ENCODE measurements around the gene LRRC47.

Gene LRRC47

DNA sequence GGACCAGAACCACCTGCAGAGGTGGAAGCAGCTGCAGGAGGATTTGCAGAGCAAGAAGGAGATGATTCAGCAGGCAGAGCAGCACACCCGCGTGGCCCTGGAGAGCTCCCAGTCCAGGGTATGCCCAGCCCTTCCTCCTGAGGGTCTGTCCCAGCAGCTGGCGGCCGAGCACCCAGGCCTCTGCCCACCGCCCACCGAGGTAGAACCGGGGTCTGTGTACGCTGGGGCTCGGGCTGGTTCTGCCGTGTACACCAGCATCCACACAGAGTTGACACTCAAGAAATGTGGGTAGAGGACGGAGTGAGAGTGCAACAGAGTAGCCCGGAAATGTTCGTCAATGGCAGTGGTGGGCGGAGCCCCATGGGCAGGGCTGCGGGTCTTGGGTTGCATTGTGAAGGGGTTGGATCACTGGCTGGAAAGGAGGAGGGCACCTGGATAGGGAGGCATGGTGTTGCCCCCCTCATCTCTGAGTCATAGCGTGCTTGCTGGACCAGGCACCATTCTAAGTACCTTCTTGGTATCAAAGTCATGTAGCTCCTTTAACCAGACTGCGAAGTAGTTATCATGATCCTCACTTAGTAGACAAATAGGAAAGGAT lies 28.9 kb downstream of the LRRC47 start:
- no peaks in the 10 kb centered on the region for H3K9me2 ChIP-seq (replicated peaks; ENCODE audit: insufficient read depth, low read length)
- H3K79me2 ChIP-seq (ENCODE audit: low read length): no peaks in the 10 kb centered on the region
- H3K4me2 ChIP-seq (ENCODE audit: low read depth, low read length): no peak overlapping the region
- H3K36me3 ChIP-seq (replicated peaks; ENCODE audit: insufficient read depth, low read length): no peaks in the 10 kb centered on the region
- no peak overlapping the region for H3K27ac ChIP-seq (ENCODE audit: low read length)
- no peaks in the 10 kb centered on the region for H4K20me1 ChIP-seq (ENCODE audit: insufficient read depth, low read length)
- no peaks in the 10 kb centered on the region for H3K9me3 ChIP-seq (replicated peaks; ENCODE audit: insufficient read depth, low read length)
- no peak for TF ChIP-seq EZH2phosphoT487 (IDR thresholded peaks at IDR 0.05; ENCODE audit: low read length)
- no peak for TF ChIP-seq EZH2 (optimal IDR thresholded peaks at IDR 0.05; ENCODE audit: low read depth, low read length)
- TF ChIP-seq, protein P1, sequence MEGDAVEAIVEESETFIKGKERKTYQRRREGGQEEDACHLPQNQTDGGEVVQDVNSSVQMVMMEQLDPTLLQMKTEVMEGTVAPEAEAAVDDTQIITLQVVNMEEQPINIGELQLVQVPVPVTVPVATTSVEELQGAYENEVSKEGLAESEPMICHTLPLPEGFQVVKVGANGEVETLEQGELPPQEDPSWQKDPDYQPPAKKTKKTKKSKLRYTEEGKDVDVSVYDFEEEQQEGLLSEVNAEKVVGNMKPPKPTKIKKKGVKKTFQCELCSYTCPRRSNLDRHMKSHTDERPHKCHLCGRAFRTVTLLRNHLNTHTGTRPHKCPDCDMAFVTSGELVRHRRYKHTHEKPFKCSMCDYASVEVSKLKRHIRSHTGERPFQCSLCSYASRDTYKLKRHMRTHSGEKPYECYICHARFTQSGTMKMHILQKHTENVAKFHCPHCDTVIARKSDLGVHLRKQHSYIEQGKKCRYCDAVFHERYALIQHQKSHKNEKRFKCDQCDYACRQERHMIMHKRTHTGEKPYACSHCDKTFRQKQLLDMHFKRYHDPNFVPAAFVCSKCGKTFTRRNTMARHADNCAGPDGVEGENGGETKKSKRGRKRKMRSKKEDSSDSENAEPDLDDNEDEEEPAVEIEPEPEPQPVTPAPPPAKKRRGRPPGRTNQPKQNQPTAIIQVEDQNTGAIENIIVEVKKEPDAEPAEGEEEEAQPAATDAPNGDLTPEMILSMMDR (IDR thresholded peaks at IDR 0.05; ENCODE audit: low read length): no peak
- H3K4me1 ChIP-seq (ENCODE audit: low read length): 0 out of 2 replicates have a peak, but pooled peaks cover 3% of the 10 kb centered on the region
- no peak overlapping the region for H2AFZ ChIP-seq (ENCODE audit: low read length)
- H3F3A ChIP-seq (ENCODE audit: insufficient read depth, low read length): no peaks in the 10 kb centered on the region
- peaks cover 93% of the 10 kb centered on the region for H3K27me3 ChIP-seq (replicated peaks; ENCODE audit: insufficient read depth, low read length)
- H3K9ac ChIP-seq (ENCODE audit: low read length): no peak overlapping the region
- H3K4me3 ChIP-seq (ENCODE audit: low read length): no peak overlapping the region
- no peak for DNase-seq

DNA sequence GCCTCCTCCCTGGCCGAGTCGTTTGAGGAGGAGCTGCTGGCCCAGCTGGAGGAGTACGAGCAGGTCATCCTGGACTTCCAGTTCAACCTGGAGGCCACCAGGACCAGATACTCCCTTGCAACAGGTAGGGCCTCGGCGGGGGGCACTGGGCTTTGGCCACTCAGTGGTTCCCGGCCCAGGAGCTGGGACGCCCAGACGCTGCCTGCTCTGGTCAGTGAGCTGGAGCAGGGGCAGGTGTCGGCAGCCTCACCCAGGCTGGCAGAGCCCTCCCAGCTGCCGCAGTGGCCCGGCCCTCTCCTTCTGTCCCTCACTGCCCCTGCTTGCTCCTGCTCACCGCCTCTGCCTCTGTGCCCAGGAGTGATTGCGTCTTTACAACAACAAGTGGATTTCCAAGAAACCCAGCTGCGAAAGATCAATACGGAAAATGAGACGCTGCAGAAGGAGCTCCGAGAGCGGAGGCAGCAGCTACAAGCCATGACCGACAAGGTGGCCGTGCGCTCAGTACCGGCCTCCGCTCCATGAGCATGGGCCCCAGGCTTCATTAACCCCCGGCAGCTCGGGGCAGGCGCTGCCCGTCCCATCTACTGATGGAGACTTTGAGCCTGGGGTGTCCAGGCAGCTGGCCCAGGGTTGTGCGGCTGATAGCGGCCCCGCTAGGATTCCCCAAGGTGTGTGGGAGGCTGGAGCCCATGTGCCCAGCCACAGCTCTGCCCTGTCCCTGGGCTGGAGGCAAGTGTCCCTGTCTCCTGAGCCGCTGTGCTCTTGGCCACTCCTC lies 32.8 kb downstream of the LRRC47 start:
- Histone ChIP-seq H3K9ac (ENCODE audit: low read length) (no peak overlapping the region), H3K4me2 (ENCODE audit: low read depth, low read length) (no peak overlapping the region)
- TF ChIP-seq EZH2 (optimal IDR thresholded peaks at IDR 0.05; ENCODE audit: low read depth, low read length): no peak
- TF ChIP-seq, protein P1 (IDR thresholded peaks at IDR 0.05; ENCODE audit: low read length): no peak
- no peak for TF ChIP-seq EZH2phosphoT487 (IDR thresholded peaks at IDR 0.05; ENCODE audit: low read length)

DNA sequence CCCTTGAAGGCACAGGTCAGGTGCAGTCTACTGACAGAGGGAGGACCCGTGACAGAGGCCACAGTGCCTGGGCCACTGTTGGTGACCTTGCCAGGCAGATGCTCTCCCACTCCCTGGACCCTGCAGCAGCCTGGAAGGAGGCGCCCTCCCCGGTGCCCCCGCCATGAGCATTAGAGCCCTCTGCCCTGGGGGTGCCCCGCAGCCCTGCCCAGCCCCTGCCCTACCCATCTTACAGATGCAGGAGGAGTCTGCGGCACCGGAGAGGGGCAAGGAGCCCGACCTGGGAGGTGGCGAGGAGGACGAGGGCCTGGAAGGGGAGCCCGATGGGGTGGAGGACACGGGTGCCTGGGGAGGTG lies 33.4 kb downstream of the LRRC47 start:
- Histone ChIP-seq H3K36me3 (replicated peaks; ENCODE audit: insufficient read depth, low read length) (no peaks in the 10 kb centered on the region), H3K9me2 (replicated peaks; ENCODE audit: insufficient read depth, low read length) (no peaks in the 10 kb centered on the region), H3F3A (ENCODE audit: insufficient read depth, low read length) (no peaks in the 10 kb centered on the region), H3K79me2 (ENCODE audit: low read length) (no peaks in the 10 kb centered on the region), H3K27me3 (replicated peaks; ENCODE audit: insufficient read depth, low read length) (peaks cover 88% of the 10 kb centered on the region), H3K9ac (ENCODE audit: low read length) (no peak overlapping the region), H4K20me1 (ENCODE audit: insufficient read depth, low read length) (no peaks in the 10 kb centered on the region), H3K4me2 (ENCODE audit: low read depth, low read length) (no peak overlapping the region), H3K4me1 (ENCODE audit: low read length) (no peaks in the 10 kb centered on the region), H3K9me3 (replicated peaks; ENCODE audit: insufficient read depth, low read length) (no peaks in the 10 kb centered on the region), H3K4me3 (ENCODE audit: low read length) (no peak overlapping the region), H3K27ac (ENCODE audit: low read length) (no peak overlapping the region), H2AFZ (ENCODE audit: low read length) (no peak overlapping the region)
- no peak for DNase-seq
- no peak for TF ChIP-seq EZH2phosphoT487 (IDR thresholded peaks at IDR 0.05; ENCODE audit: low read length)
- TF ChIP-seq EZH2 (optimal IDR thresholded peaks at IDR 0.05; ENCODE audit: low read depth, low read length): peak; percentile 44

More for the DNA sequence above, 32.8 kb downstream of the LRRC47 start:
- Histone ChIP-seq H3K4me1 (ENCODE audit: low read length) (no peaks in the 10 kb centered on the region), H2AFZ (ENCODE audit: low read length) (no peak overlapping the region), H3K27me3 (replicated peaks; ENCODE audit: insufficient read depth, low read length) (peaks cover 95% of the 10 kb centered on the region), H3K9me3 (replicated peaks; ENCODE audit: insufficient read depth, low read length) (no peaks in the 10 kb centered on the region), H3K27ac (ENCODE audit: low read length) (no peak overlapping the region), H3K36me3 (replicated peaks; ENCODE audit: insufficient read depth, low read length) (no peaks in the 10 kb centered on the region), H3F3A (ENCODE audit: insufficient read depth, low read length) (no peaks in the 10 kb centered on the region), H3K79me2 (ENCODE audit: low read length) (no peaks in the 10 kb centered on the region), H4K20me1 (ENCODE audit: insufficient read depth, low read length) (no peaks in the 10 kb centered on the region), H3K9me2 (replicated peaks; ENCODE audit: insufficient read depth, low read length) (no peaks in the 10 kb centered on the region), H3K4me3 (ENCODE audit: low read length) (no peak overlapping the region)
- no peak for DNase-seq
